GM23248 (cell line): ENCODE measurements around the gene EXOC6.

Experiments
- EZH2 ChIP-seq: fragments of 200-600 bp; sonication (generic); IDR thresholded peaks from 2 replicates; pipeline ENCODE4 v1.6.1; 2018; ENCODE audit warnings: antibody characterized with exemption, mild to moderate bottlenecking; ENCODE audit not compliant: insufficient read depth, poor library complexity, severe bottlenecking
- EZH2phosphoT487 ChIP-seq: fragments of 200-600 bp; sonication (generic); IDR thresholded peaks from 2 replicates; pipeline ENCODE4 v1.6.1; 2018; ENCODE audit warnings: antibody characterized with exemption, moderate library complexity, mild to moderate bottlenecking, low read depth; ENCODE audit not compliant: insufficient read depth

GRCh38 chr10:92846344-92846743 is 2.0 kb upstream of the EXOC6 start:
- TF ChIP-seq EZH2 = no peak
- no peak for TF ChIP-seq EZH2phosphoT487
